Measurements from ENCODE around the gene FANCE. TPM values are rescaled to one million over a fixed set of nuclear protein-coding genes. Genes with fewer than 3 reads are reported as not detected.

FANCE gene
- total and polyA plus RNA-seq, 2 experiments from 2014 or later = 5.4 to 25.5 TPM

- H3K36me3 ChIP-seq (ENCODE audit: insufficient read depth) = 0 out of 2 replicates have a peak, but pooled peaks cover 6% of the 10 kb centered on the region
- Mint-ChIP-seq H3K4me3 (no peak overlapping the region), H3K27ac (no peak overlapping the region), H3K27me3 (ENCODE audit: insufficient read depth, low read depth, poor library complexity) (peaks cover 14% of the 10 kb centered on the region), H3K9me3 (no peaks in the 10 kb centered on the region; the same call in 2 of the 3 replicates), H3K4me1 (peaks cover 25% of the 10 kb centered on the region), H3K36me3 (ENCODE audit: low read depth) (peaks cover 35% of the 10 kb centered on the region)
- peaks cover 8% of the 10 kb centered on the region; the same call in 1 of the 2 replicates for H3F3A ChIP-seq (replicated peaks; ENCODE audit: low read depth)
- ATAC-seq (no peak), DNase-seq (ENCODE audit: low spot score) (no peak)
- TF ChIP-seq ZNF462 (CRISPR knock-in tag; IDR thresholded peaks at IDR 0.05) (no peak), POLR2AphosphoS5 (IDR thresholded peaks at IDR 0.05; ENCODE audit: low read depth) (no peak), JUNB (IDR thresholded peaks at IDR 0.05; ENCODE audit: unreplicated experiment) (no peak), STAT1 (IDR thresholded peaks at IDR 0.05; ENCODE audit: unreplicated experiment) (no peak), CREB1 (CRISPR knock-in tag; IDR thresholded peaks at IDR 0.05; ENCODE audit: low read depth) (no peak), REST (IDR thresholded peaks at IDR 0.05; ENCODE audit: unreplicated experiment) (no peak), ZNF331 (CRISPR knock-in tag; IDR thresholded peaks at IDR 0.05; ENCODE audit: low read depth) (no peak), ZNF114 (CRISPR knock-in tag; IDR thresholded peaks at IDR 0.05) (no peak), CTCF (conservative IDR thresholded peaks at IDR 0.05; ENCODE audit: low read depth in 2 of 2) (no peak), NANOG (IDR thresholded peaks at IDR 0.05; ENCODE audit: borderline replicate concordance) (no peak)
- H3K4me3 ChIP-seq = no peak overlapping the region
- no peaks in the 10 kb centered on the region; the same call in 1 of the 2 replicates for H3K79me2 ChIP-seq (replicated peaks; ENCODE audit: insufficient read depth)
- H2AFZ ChIP-seq = no peak overlapping the region
- H3K27ac ChIP-seq (ENCODE audit: low read depth) = no peak overlapping the region
- H3K27me3 ChIP-seq (ENCODE audit: insufficient read depth) = no peaks in the 10 kb centered on the region
- peaks cover 16% of the 10 kb centered on the region for H3K4me1 ChIP-seq (ENCODE audit: insufficient read depth)
- no peaks in the 10 kb centered on the region for H3K9me2 ChIP-seq (ENCODE audit: insufficient read depth)
- peaks cover 3% of the 10 kb centered on the region; the same call in 1 of the 2 replicates for H4K20me1 ChIP-seq (replicated peaks; ENCODE audit: insufficient read depth)
- no peak overlapping the region for H3K4me2 ChIP-seq
Measured at GRCh38 chr6:35481226-35481625, 29.1 kb downstream of the FANCE start.
